Colonic mucosa (tissue), 4 donors: ENCODE measurements around the gene CLEC4E. TPM values are rescaled to one million over a fixed set of nuclear protein-coding genes. Genes with fewer than 3 reads are reported as not detected.
A peak's percentile ranks its signal among the peaks of the same experiment; 100 is the strongest.

ENCODE experiments used
- DNase-seq: peaks from one replicate; pipeline ENCODE4 v3.0.0-alpha.2; 2020
- H3K27ac ChIP-seq: fragments of 200-600 bp; one replicate; pipeline ENCODE4 v1.8.0; 2021
- H3K27me3 ChIP-seq: fragments of 200-600 bp; one replicate; pipeline ENCODE4 v1.8.0; 2021
- H3K36me3 ChIP-seq: fragments of 200-600 bp; one replicate; pipeline ENCODE4 v1.8.0; 2021
- H3K4me1 ChIP-seq: fragments of 200-600 bp; one replicate; pipeline ENCODE4 v1.8.0; 2021; ENCODE audit warnings: mild to moderate bottlenecking
- H3K4me3 ChIP-seq: fragments of 200-600 bp; one replicate; pipeline ENCODE4 v1.8.0; 2021
- H3K9ac ChIP-seq, 2 donors: one replicate each; pipeline ENCODE4 v1.7.0; 2013; ENCODE audit warnings: control low read depth in 2 of 2, low read depth in 2 of 2, low read length in 2 of 2
- H3K9me3 ChIP-seq: fragments of 200-600 bp; one replicate; pipeline ENCODE4 v1.8.0; 2021
- CTCF ChIP-seq: fragments of 200-600 bp; IDR thresholded peaks from one replicate; pipeline ENCODE4 v1.8.0; 2022; ENCODE audit warnings: antibody characterized with exemption, mild to moderate bottlenecking
- intact Hi-C: fragments of 100-400 bp; cut with DNase I; formaldehyde crosslinking; loops from one replicate; pipeline ENCODE4 v1.14.1; 2022
- total RNA-seq, 2 donors: library from RNA; stranded (reverse); fragmentation: NEBNext Ultra II Directional in 1 of 2; extraction: Animal tissue kit (Norgen Biotek cat#: 25700) in 1 of 2; gene quantifications; one replicate each; pipeline ENCODE4 v1.2.1, GENCODE V29; 2021
- donor health status: healthy.
- donor health status: DM: no; HTN: no; CAD: no.
- donor health status: DM: no; HTN: no; CAD: no.

The CLEC4E gene
- total RNA-seq, 2 donors from 2014 or later: 1.5 TPM; not detected in 1

- Histone ChIP-seq H3K4me1 (no peaks in the 10 kb centered on the region), H3K9me3 (no peaks in the 10 kb centered on the region), H3K27ac (no peak overlapping the region), H3K36me3 (no peaks in the 10 kb centered on the region), H3K4me3 (no peak overlapping the region), H3K27me3 (no peaks in the 10 kb centered on the region), H3K9ac (no peak overlapping the region)
- intact Hi-C loops: loop anchor here (10.0 kb wide), 2 partner anchors 55 to 495 kb away; no protein-coding TSS in a partner anchor
- no peak for DNase-seq
- TF ChIP-seq CTCF: no peak
These were observed 8.7 kb upstream of the CLEC4E start for GRCh38 chr12:8549381-8549780.

- no peaks in the 10 kb centered on the region for H3K4me1 ChIP-seq
- DNase-seq: no peak
- no peaks in the 10 kb centered on the region for H3K27me3 ChIP-seq
- intact Hi-C loops: loop anchor here (10.0 kb wide), 2 partner anchors 57 to 497 kb away; no protein-coding TSS in a partner anchor
- H3K9ac ChIP-seq: no peak overlapping the region
- H3K27ac ChIP-seq: no peak overlapping the region
- TF ChIP-seq CTCF: no peak
- H3K4me3 ChIP-seq: no peak overlapping the region
- H3K36me3 ChIP-seq: no peaks in the 10 kb centered on the region
- no peaks in the 10 kb centered on the region for H3K9me3 ChIP-seq
These were observed 7.5 kb upstream of the CLEC4E start for GRCh38 chr12:8548192-8548591.

GRCh38 chr12:8547645-8548044, 6.9 kb upstream of the CLEC4E start:
- Histone ChIP-seq H3K4me1 (no peaks in the 10 kb centered on the region), H3K36me3 (no peaks in the 10 kb centered on the region), H3K4me3 (no peak overlapping the region), H3K9me3 (no peaks in the 10 kb centered on the region), H3K27ac (no peak overlapping the region), H3K27me3 (no peaks in the 10 kb centered on the region), H3K9ac (no peak overlapping the region)
- DNase-seq: no peak
- intact Hi-C loops: loop anchor here (10.0 kb wide), 2 partner anchors 57 to 497 kb away; no protein-coding TSS in a partner anchor
- no peak for TF ChIP-seq CTCF

GRCh38 chr12:8546591-8546990, 5.9 kb upstream of the CLEC4E start:
- H3K27ac ChIP-seq: no peak overlapping the region
- TF ChIP-seq CTCF: no peak
- H3K4me1 ChIP-seq: no peaks in the 10 kb centered on the region
- DNase-seq: no peak
- H3K9me3 ChIP-seq: no peaks in the 10 kb centered on the region
- H3K36me3 ChIP-seq: no peaks in the 10 kb centered on the region
- H3K4me3 ChIP-seq: no peak overlapping the region
- intact Hi-C loops: loop anchor here (10.0 kb wide), 2 partner anchors 58 to 498 kb away; no protein-coding TSS in a partner anchor
- H3K27me3 ChIP-seq: no peaks in the 10 kb centered on the region
- H3K9ac ChIP-seq: no peak overlapping the region

- peak; percentile 95 for TF ChIP-seq CTCF
- no peaks in the 10 kb centered on the region for H3K4me1 ChIP-seq
- DNase-seq: peak; percentile 71
- H3K9ac ChIP-seq: no peak overlapping the region
- intact Hi-C loops: loop anchor here (10.0 kb wide), 2 partner anchors 61 to 501 kb away; no protein-coding TSS in a partner anchor
- no peaks in the 10 kb centered on the region for H3K9me3 ChIP-seq
- no peaks in the 10 kb centered on the region for H3K27me3 ChIP-seq
- no peaks in the 10 kb centered on the region for H3K36me3 ChIP-seq
- H3K27ac ChIP-seq: no peak overlapping the region
- H3K4me3 ChIP-seq: no peak overlapping the region
These were observed 3.6 kb upstream of the CLEC4E start for GRCh38 chr12:8544295-8544694.
